Measurements from ENCODE around the gene ETFA.

The ETFA gene

GRCh38 chr15:76172782-76173181, 138.5 kb downstream of the ETFA start:
- Histone ChIP-seq H3K4me1 (ENCODE audit: insufficient read depth, low read length, severe bottlenecking) (peaks cover 5% of the 10 kb centered on the region), H3K4me2 (ENCODE audit: low read length) (no peak overlapping the region), H3K79me2 (ENCODE audit: insufficient read depth, low read length) (no peaks in the 10 kb centered on the region), H3K36me3 (ENCODE audit: insufficient read depth, low read length) (no peaks in the 10 kb centered on the region), H3K4me3 (ENCODE audit: low read depth, low read length, poor library complexity, severe bottlenecking) (no peak overlapping the region), H3F3A (ENCODE audit: insufficient read depth, low read length) (no peaks in the 10 kb centered on the region), H3K9me2 (ENCODE audit: low read depth, low read length) (no peaks in the 10 kb centered on the region), H2AFZ (ENCODE audit: low read length) (no peak overlapping the region), H4K20me1 (ENCODE audit: insufficient read depth, low read length) (no peaks in the 10 kb centered on the region), H3K9me3 (ENCODE audit: low read length) (no peaks in the 10 kb centered on the region), H3K27me3 (ENCODE audit: insufficient read depth, low read length) (peaks cover 11% of the 10 kb centered on the region; the same call in 1 of the 2 replicates), H3K27ac (ENCODE audit: low read depth, low read length, poor library complexity, severe bottlenecking) (no peak overlapping the region), H3K9ac (ENCODE audit: low read length) (no peak overlapping the region)
- TF ChIP-seq, protein P1, sequence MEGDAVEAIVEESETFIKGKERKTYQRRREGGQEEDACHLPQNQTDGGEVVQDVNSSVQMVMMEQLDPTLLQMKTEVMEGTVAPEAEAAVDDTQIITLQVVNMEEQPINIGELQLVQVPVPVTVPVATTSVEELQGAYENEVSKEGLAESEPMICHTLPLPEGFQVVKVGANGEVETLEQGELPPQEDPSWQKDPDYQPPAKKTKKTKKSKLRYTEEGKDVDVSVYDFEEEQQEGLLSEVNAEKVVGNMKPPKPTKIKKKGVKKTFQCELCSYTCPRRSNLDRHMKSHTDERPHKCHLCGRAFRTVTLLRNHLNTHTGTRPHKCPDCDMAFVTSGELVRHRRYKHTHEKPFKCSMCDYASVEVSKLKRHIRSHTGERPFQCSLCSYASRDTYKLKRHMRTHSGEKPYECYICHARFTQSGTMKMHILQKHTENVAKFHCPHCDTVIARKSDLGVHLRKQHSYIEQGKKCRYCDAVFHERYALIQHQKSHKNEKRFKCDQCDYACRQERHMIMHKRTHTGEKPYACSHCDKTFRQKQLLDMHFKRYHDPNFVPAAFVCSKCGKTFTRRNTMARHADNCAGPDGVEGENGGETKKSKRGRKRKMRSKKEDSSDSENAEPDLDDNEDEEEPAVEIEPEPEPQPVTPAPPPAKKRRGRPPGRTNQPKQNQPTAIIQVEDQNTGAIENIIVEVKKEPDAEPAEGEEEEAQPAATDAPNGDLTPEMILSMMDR (IDR thresholded peaks at IDR 0.05; ENCODE audit: low read length): no peak
- no peak for TF ChIP-seq EZH2 (IDR thresholded peaks at IDR 0.05; ENCODE audit: borderline replicate concordance, low read length)

GRCh38 chr15:76169911-76170800, 141.1 kb downstream of the ETFA start:
- TF ChIP-seq, protein P1 (IDR thresholded peaks at IDR 0.05; ENCODE audit: low read length): no peak
- Histone ChIP-seq H3K79me2 (ENCODE audit: insufficient read depth, low read length) (no peaks in the 10 kb centered on the region), H2AFZ (ENCODE audit: low read length) (no peak overlapping the region), H3K4me3 (ENCODE audit: low read depth, low read length, poor library complexity, severe bottlenecking) (no peak overlapping the region), H3K9me3 (ENCODE audit: low read length) (no peaks in the 10 kb centered on the region), H3F3A (ENCODE audit: insufficient read depth, low read length) (no peaks in the 10 kb centered on the region), H3K9me2 (ENCODE audit: low read depth, low read length) (no peaks in the 10 kb centered on the region), H3K27ac (ENCODE audit: low read depth, low read length, poor library complexity, severe bottlenecking) (no peak overlapping the region), H3K4me2 (ENCODE audit: low read length) (no peak overlapping the region), H4K20me1 (ENCODE audit: insufficient read depth, low read length) (no peaks in the 10 kb centered on the region), H3K36me3 (ENCODE audit: insufficient read depth, low read length) (no peaks in the 10 kb centered on the region), H3K4me1 (ENCODE audit: insufficient read depth, low read length, severe bottlenecking) (peaks cover 5% of the 10 kb centered on the region), H3K9ac (ENCODE audit: low read length) (no peak overlapping the region), H3K27me3 (ENCODE audit: insufficient read depth, low read length) (0 out of 2 replicates have a peak, but pooled peaks cover 4% of the 10 kb centered on the region)

- Histone ChIP-seq H3K27me3 (ENCODE audit: insufficient read depth, low read length) (0 out of 2 replicates have a peak, but pooled peaks cover 4% of the 10 kb centered on the region), H3K9me2 (ENCODE audit: low read depth, low read length) (no peaks in the 10 kb centered on the region), H3K9ac (ENCODE audit: low read length) (no peak overlapping the region), H3K27ac (ENCODE audit: low read depth, low read length, poor library complexity, severe bottlenecking) (no peak overlapping the region), H3K79me2 (ENCODE audit: insufficient read depth, low read length) (no peaks in the 10 kb centered on the region), H3K36me3 (ENCODE audit: insufficient read depth, low read length) (no peaks in the 10 kb centered on the region), H3K4me2 (ENCODE audit: low read length) (peak overlapping the region; percentile 21; the same call in 1 of the 2 replicates), H2AFZ (ENCODE audit: low read length) (0 out of 2 replicates have a peak overlapping the region, but pooled peaks have one; percentile 27), H3K9me3 (ENCODE audit: low read length) (no peaks in the 10 kb centered on the region), H4K20me1 (ENCODE audit: insufficient read depth, low read length) (no peaks in the 10 kb centered on the region), H3K4me1 (ENCODE audit: insufficient read depth, low read length, severe bottlenecking) (peaks cover 5% of the 10 kb centered on the region), H3K4me3 (ENCODE audit: low read depth, low read length, poor library complexity, severe bottlenecking) (peak overlapping the region; percentile 5), H3F3A (ENCODE audit: insufficient read depth, low read length) (no peaks in the 10 kb centered on the region)
- no peak for TF ChIP-seq EZH2 (IDR thresholded peaks at IDR 0.05; ENCODE audit: borderline replicate concordance, low read length)
- TF ChIP-seq, protein P1 (IDR thresholded peaks at IDR 0.05; ENCODE audit: low read length): no peak
These were observed 142.3 kb downstream of the ETFA start for GRCh38 chr15:76169018-76169417.

All from OCI-LY1 (cell line).